ENCODE results near the gene COL5A1.
"Not testable (repeated sequence)": the region's sequence is repeated elsewhere in the genome, so short reads cannot be mapped to it uniquely, and the experiment has no call there.

Gene COL5A1

DNA sequence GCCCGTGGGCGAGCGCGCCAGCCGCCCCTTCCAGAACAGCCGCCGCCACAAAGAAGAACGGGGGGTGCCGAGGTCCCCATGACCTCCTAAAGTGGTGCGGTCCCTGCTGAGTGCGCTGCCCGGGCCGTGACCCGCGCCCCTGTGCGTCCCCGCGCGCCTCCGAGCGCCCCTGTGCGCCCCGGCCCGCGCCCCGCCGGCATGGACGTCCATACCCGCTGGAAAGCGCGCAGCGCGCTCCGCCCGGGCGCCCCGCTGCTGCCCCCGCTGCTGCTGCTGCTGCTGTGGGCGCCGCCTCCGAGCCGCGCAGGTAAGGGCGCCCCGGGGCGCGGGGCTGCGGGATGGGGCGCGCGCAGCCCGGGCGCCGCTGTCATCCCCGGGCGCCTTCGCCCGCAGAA is 384 bp downstream of the COL5A1 start:
- DNase-seq, result no peak

DNA sequence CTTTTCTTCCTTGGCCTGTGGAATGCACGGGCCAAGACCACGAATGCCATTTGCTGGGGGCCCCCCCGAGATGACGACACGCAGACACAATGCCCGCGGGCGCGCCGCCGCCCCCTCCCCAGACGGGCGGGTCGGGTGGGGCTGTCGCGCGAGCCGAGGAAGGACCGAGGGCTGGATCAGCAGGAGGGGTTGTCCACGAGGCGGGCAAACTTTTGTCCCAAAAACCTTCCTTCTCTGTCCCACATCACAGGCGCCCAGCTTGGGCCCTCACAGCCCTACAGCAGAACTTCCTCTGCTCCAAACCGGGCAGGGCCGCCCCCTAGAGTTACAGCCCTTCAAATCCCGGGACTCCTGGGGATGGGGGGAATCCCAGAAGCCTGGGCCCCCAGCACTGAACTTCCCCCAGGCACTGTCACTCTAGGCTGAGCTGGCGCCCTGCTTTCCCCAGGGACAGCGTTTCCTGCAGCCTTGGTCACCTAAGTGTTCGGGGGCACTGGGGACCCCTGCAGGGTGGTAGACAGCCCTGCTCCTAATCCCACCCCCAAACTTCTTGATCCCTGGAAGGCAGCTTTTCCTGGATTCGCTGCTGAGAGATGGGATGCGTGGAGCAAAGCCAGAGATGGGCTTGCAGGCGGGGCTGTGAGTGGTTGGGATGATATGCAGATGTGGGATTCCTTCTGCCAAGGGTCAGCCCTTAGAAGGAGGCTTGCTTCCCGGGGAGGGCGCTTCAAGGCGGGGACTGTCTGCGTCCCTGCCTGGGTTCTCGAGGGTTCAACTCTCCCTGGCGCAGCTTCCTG is 980 bp downstream of the COL5A1 start:
- DNase-seq, result no peak

DNA sequence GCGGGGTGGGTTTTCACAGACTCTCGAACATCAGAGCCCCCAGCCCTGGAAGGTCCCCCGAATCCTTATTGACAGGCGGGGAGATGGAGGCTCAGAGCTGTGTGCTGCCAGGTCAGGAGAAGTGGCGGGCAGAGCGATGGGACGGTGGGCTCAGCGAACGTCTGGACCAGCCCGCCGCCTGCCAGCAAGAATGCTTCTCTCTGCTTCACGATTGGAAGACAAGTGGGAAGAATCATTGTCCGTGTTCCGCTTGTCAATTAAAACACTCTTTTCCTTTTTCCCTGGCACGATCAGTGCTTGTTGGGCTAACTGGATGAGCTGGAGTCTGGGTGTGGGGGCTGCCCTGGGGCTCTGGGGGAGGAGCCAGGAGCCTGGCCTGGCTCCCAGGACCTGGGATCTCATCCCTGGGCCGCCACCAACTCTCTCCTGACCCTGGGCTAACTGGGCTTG is 1.6 kb downstream of the COL5A1 start:
- DNase-seq, result no peak

DNA sequence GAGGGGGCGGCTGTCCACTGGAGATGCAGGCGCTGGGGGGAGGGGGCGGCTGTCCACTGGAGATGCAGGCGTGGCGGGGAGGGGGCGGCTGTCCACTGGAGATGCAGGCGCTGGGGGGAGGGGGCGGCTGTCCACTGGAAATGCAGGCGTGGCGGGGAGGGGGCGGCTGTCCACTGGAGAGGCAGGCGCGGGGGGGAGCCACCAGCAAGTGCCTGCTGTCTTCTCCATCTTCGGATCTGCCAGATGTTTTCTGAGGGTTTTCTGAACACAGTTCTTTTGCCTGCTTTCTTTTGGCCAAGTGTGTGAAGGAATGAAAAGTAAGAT is 2.8 kb downstream of the COL5A1 start:
- not testable (repeated sequence) for DNase-seq

DNA sequence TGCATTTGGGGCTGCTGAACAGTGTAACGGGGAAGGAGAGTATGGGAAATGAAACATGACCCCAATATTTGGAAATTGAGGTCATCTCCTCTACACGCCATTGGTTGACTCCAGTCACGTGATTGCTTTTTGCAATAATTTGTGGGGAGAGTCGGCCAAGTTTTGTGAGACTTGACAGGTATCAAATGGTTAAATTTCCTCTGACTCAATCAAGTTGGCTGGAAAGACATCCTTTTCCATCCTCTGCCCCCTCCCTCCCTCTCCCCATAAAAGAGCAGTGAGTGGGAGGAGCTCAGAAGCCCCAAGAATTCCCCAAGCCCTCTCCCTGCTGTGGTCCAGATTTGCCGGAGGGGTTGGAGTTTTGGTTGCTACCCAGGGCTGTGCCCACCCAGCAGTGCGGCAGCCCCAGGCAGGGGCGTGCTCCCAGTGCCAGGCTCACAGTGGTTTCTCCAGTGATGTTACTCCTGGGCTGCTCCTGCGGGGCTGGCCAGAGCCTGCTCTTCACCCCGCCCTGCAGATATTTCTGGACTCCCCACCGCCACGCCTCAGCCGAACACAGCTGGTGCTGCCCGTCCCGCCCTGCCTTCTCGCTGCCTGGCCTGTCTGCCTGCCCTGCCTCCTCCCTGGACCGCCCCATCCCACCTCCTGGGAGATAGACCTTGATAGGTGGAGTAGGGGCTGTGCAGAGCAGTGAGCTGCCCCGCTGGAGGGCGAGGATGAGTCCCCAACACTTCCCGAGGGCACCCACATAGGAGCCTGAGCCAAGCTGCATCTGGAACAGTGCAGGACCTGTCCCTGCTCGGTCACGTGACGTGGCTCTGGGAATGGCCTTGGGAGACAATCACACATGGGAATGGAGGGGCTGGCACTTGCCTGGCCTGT is 3.4 kb downstream of the COL5A1 start:
- DNase-seq, result no peak

DNA sequence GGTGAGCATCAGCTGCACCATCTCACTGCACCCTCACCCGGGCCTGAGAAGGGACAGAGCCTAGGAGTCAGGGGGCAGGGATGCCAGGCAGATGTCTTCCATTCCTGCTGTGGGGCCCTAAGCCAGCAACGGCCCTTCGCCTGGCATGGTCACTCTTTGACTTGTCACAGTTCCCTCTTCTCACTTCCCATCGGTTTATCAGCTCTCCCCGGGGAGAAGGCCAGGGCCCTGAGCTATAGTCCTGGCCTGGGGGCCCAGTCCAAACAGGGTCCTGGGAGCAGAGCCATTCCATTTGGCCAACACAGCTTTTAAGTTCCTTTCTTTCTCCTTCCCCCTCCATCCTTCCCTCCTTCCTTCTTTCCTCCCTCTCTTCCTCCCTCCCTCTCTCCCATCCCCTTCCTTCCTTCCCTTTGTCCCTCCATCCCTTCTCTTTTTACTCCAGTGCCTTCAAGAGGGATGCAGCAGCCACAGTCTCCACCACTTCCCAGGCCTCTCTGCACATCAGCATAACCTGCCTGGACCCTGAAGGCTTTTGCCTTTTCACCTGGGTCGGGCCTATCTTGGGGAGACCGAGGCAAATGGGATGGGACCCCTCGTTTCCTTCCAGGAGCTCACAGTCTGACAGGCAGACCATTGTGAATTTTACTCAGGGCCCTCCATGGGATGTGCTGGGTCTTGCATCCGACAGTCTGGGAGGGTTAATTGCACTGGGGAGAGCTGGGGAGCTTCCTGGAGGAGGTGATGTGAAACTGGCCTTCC is 4.2 kb downstream of the COL5A1 start:
- no peak for DNase-seq

DNA sequence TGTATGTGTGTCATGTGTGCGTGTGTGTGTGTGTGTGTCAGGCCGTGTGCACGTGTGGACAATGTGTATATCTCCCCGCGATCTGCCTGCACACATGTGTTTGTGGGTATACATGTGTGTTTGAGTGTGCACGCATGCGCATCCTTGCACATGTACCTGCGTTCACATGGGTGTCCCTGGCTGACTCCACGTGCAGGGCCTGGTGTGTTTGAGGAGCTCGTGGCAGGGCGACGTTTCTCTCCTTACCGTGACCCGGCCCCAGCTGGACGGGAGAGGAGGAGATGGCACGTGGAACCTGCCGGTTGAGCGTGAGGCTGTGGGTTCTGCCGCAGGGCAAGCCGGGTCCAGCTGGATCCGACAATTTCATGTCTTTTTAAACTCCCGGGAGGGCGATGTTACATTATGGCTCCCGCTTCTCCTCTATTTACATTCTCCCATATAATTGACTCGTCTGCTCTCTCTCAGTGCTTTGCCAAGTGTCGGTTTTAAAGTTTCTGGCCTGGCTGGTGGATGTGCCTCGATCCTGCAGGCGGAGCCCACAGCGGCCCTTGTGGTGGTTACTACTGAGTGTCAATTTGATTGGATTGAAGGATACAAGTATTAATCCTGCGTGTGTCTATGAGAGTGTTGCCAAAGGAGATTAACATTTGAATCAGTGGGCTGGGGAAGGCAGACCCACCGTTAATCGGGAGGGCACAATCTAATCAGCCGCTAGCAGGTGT is 5.9 kb downstream of the COL5A1 start:
- DNase-seq, result no peak

DNA sequence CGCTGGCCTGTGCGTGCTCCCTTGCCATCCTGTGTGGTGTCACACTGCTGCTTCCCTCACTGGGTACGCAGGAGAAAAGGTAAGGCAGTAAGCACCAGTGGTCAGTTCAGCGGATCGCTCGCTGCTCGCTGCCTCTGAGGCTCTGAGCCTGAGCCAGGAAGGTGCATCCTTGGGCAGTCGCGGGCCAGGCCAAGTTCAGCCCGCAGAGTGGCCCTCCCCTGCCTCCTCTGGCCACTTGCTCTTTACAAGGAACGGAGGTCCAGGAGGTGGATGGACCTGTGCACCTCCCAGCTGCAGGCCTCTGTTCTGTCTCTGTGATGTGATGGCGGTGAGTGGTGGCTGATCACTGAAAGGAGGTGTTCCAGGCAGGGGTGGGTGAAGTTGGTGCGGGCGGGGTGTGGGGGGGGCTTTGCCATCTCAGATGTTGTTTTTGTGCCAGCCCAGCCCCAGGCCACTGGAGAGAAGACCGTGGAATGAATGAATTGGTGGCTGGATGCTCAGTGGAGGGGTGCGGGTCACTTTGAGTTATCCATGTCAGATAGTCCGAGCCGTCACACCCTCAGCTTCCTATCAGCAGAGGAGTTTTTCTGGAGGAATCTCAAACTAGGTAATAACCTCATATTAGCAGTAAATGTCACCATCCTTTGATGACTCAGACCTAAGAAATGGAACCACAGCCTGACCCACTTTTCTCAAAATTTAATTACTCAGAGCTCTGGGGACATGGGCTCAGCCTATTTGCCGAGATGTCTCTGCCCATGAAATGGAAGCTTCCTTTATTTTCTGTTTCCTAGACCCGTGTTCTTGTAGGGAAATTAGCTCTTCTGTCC is 7.3 kb downstream of the COL5A1 start:
- peak in 1 of 2 donors; percentile 5 for DNase-seq

DNA sequence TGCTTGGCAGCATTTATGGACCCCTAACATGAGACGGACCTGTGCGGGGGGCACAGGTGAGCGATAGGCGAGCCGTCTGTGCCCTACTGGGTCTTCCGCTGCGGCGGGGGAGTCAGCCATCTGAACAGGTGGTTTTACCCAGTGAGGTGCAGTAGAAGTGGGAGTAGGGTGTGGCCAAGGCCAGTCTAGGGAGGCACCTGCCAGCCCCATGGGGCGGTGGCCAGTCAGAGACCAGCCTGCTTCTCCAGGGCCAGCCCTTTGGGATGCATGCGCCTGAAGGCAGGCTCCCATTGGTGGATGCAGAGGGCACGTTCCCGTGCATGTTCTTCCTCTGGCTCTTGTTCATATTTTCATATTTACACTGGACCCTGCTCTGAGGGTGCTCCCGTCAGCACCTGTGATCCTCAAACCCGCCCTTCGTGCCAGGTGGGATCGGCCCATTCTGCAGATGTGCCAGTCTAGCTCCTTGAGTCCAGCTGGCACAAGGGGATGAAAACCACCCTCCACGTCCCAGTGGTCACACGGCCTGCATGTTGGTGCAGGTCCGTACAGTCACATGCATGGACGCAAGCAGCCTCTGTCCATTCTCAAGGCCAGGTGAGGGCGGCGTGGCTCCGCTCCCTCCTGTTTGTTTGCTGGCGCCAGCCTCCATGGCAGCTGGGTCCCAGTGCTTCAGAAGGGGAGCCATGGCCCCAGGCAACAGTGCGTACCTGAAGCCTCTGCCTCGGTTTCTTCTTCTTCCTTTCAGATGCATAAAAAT is 9.0 kb downstream of the COL5A1 start:
- DNase-seq, result no peak

DNA sequence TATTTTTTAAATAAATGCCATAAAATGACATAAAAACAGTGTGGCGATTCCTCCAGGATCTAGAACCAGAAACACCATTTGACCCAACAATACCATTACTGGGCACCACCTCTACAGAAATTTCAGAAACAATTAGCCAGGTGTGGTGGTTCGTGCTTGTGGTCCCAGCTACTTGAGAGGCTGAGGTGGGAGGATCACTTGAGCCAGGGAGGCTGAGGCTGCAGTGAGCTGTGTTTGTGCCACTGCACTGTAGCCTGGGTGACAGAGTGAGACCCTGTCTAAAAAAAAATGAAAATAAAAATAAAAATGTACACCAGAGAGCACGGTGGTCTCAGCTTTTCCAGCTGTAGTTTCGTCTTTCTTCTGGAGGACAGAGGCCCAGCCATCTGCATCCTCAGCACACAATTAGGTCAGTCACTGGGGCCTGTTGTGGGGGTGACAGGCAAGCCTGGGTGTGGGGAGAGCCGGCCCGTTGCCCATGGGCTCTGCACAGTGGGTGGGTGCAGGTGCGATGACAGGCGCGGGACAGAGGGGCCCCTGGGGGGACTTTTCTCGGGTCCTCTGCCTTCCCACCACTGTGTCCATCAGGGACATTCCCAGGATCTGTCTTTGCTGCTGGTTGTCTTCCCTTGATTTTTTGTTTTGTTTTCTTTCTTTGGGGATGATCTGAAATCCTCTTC is 9.8 kb downstream of the COL5A1 start:
- DNase-seq, result no peak

DNA sequence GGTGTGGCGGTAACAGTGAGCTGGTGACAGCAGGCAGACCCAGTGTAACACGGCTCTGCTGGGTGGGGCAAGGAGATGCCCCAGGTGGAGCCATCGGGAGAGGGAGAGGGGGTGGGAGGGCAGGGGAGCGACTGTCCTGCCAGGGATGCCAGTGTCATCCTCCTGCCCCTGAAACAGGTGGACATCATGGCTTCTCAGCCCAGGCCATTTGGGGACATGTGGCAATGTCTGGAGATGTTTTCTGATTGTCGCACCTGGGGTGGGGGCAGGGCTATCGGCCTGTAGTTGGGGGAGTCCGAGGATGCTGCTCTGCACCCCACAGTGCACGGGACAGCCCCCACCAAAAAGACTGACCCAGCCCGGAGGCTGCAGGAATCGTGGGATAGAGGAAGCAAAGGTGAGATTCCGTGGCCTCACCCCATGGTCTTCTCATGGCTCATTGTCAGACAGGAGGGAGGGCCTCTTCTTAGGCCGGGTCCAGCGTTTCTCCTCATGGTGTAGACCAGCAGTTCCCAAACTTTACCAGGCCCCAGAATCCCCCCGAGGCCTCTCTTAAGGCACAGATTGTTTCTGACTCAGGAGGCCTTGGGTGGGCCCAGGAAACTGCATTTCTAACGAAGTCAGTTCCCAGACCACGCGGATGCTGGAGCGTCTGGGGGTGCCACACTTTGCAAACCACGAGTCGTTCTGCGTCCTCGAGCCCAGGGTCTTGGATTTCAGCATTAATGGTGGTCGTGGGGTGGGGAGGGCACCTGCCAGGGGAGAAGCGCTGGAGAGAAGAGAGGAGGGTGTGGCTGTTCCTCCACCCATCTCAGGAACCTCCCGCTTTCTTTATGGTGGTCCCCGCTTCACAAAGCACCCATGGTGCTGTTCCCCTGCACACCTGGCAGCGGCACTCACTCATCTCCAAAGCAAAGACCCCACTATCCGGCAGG is 11.0 kb downstream of the COL5A1 start:
- DNase-seq, result no peak

DNA sequence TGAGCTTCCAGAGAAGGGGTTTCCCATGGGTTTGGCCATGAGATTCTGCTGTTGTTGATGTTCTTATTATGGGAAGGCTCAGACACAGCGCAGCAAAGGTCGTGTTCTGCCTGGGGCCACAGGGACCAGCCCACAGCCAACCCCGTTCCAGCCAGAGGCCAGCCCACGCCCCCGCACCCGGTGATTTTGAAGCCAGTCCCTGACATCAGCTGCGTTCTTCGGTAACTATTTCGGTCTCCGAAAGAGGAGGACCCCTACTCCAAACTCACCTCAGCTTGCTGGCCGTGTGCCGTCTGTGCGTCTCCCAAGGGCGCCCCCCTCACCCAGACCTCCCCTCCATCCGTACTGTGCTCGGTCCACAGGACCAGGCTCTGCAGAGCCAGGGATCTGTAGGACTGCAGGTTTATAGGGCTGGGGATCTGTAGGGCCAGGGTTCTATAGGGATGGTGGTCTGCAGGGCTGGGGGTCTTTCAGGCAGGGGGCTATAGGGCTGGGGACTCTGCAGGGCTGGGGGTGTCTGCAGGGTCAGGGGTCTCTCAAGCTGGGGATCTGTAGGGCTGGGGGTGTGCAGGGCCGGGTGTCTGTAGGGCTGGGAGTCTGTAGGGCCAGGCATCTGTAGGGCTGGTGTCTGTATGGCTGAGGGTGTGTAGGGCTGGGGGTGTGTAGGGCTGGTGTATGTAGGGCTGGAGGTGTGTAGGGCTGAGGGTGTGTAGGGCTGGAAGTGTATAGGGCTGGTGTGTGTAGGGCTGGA is 11.8 kb downstream of the COL5A1 start:
- no peak for DNase-seq

DNA sequence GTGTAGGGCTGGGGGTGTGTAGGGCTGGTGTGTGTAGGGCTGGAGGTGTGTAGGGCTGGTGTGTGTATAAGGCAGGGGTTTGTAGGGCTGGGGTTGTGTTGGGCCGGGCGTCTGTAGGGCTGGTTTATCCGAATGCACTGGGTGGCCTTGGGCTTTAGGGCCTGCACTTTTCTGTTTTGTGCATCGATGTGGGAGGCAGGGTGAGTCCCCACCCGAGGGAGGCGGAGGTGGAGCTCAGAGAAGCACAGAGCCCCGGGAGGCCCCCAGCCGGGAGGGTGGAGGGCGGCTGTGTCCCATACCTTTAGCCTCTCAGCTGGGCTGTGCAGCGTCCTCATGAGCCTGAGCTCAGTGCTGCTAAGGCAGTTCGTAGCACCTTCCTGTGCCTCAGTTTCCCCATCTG is 13.5 kb downstream of the COL5A1 start:
- DNase-seq, result no peak

DNA sequence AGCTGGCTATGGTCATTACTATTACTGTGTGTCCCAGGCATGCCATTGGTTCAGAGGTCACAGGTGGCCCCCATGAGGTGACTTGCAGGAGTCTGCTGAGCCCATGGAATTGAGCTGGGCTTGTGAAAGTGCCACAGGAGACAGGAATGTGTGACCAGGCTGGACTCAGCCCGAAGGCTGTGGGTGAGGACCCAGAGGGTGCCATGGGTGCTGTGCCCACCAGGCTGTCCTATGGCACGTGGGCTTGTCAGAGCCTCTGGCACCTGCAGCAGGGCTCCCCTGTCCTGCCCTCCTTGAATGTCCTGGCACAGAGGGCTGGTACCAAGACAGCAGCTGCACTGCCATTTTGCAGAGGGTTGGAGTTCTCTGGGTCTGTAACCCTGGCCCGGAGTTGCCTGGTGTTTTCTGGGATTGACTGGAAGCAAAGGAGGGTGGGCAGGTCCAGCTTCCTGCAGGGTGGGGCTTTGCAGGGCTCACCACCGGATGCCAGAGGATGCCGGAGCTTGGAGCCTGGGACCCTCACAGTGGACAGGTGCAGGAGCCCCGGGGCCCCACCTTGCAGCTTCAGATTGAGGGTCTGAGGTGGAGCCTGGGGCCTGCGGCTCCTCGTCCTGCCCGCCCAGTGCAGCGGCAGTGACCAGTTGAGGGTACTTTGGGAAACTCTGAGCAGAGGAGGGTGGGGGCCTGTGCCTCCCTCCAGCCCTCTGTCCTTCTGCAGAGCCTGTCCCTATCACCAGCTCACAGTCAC is 14.2 kb downstream of the COL5A1 start:
- no peak for DNase-seq

DNA sequence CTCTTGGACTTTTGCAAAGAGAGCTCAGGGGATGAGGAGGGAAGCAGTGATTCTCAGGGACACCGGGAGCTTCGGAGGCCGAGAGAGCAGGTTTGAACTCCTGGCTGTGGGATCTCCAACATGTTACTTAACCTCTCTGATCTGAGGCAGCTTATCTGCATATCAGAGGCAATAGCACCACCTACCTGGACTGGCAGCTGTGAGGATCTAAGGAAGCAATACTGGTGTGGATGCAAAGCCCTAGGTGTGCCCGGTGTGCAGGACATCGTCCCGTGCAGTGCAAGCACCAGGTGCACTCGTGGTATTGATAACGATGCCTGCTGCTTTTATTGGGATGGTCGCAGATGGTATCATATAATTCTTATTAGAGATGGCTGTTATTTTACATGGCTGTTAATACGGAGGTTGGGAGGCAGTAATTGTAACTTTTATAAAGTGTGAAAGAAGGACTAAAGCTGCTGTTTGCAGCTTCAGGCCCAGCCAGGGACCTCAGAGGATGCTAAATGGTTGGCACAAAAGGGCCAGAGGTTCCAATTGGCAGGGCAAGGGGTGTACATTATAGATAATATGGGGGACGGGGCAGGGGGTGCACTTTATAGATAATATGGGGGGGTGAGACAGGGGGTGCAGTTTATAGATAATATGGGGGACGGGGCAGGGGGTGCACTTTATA is 14.9 kb downstream of the COL5A1 start:
- DNase-seq, result no peak

DNA sequence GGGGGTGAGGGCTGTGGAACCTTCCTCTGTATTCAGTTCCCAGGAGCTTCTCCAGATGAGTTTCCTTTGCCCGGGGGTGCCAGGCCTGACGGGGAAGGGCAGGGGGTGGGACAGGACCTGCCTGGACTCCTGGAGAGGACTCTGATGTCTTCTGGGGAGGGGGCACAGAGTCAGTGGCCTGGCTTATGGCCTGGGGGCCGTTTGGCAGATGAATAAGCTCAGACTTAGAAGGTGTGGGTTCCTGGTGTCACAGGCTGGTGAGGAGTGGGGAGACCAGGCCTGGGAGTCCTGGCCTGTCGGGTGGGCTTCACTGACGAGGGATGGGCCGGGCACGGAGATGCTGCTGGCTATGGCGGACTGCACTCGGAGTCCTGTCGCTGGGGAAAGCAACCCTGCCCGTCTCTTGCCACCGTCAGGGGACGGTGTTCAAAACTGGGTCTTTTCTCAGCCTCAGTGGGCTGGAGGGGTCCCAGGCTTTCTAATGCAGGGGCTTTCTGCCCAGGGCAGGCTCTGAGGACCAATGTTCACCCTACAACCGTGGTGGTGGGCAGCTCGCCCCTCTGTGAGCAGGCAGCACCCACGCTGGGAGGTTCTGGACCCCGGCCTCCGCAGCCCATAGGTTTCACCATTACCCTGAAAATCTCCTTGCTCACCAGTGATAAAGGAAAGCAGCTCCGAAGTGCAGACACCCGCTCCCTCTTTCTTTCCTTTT is 16.2 kb downstream of the COL5A1 start:
- DNase-seq, result no peak

All from CD4-positive, alpha-beta T cell treated with Interferon alpha-2 for 1 hour (primary cell).